NCI-H1930 (cell line): ENCODE results near the gene COX19.

ENCODE experiments used
- DNase-seq, 2 experiments: peaks; one replicate each; lab custom pipeline; 2025; lab: John Stamatoyannopoulos, UW

Gene COX19

GRCh38 chr7:974820-975681 is at the start of gene COX19:
TSS of gene COX19 (minus strand) at chr7:975549. CDS start at chr7:975509, 40 bp downstream.
- DNase-seq, result peak; percentile 71 to 81

- DNase-seq, result no peak
Measured at GRCh38 chr7:1024331-1024841, 49.0 kb upstream of the COX19 start.

GRCh38 chr7:1022801-1023465 is 47.6 kb upstream of the COX19 start:
- DNase-seq, result no peak

GRCh38 chr7:1022356-1022755 is 47.0 kb upstream of the COX19 start:
- DNase-seq, result no peak

- DNase-seq, result no peak
Measured at GRCh38 chr7:1021931-1022330, 46.6 kb upstream of the COX19 start.

GRCh38 chr7:1021366-1021765 is 46.0 kb upstream of the COX19 start:
- no peak for DNase-seq

GRCh38 chr7:1020849-1021251 is 45.5 kb upstream of the COX19 start:
- no peak for DNase-seq

GRCh38 chr7:1019789-1020610 is 44.7 kb upstream of the COX19 start:
- no peak for DNase-seq

GRCh38 chr7:1019255-1019785 is 44.0 kb upstream of the COX19 start:
- no peak for DNase-seq

- DNase-seq, result no peak
Measured at GRCh38 chr7:1018334-1018695, 43.0 kb upstream of the COX19 start.

- no peak for DNase-seq
Measured at GRCh38 chr7:1017586-1018333, 42.4 kb upstream of the COX19 start.

- DNase-seq, result no peak
Measured at GRCh38 chr7:1016577-1017531, 41.5 kb upstream of the COX19 start.

- DNase-seq, result no peak
Measured at GRCh38 chr7:1015196-1016121, 40.1 kb upstream of the COX19 start.

GRCh38 chr7:1014681-1015080 is 39.3 kb upstream of the COX19 start:
- DNase-seq, result no peak

- no peak for DNase-seq
Measured at GRCh38 chr7:1013581-1013980, 38.2 kb upstream of the COX19 start.

GRCh38 chr7:1012716-1013095 is 37.4 kb upstream of the COX19 start:
- no peak for DNase-seq

GRCh38 chr7:1012004-1012715 is 36.8 kb upstream of the COX19 start:
- no peak for DNase-seq

GRCh38 chr7:1011297-1012003 is 36.1 kb upstream of the COX19 start:
- DNase-seq, result no peak
